A549 (cell line): ENCODE data around the gene ADGRG2.

Experiments
- CTCF ChIP-seq: fragments of >200 bp; sonication (Bioruptor Twin); formaldehyde crosslinking; IDR thresholded peaks from 3 replicates; pipeline ENCODE4 v1.5.1; 2016
- EHMT2 ChIP-seq: fragments of 200-600 bp; sonication (generic); IDR thresholded peaks from 2 replicates; pipeline ENCODE4 v1.6.1; 2016; ENCODE audit warnings: antibody characterized with exemption, low read depth, mild to moderate bottlenecking, moderate library complexity
- EP300 ChIP-seq, 2 experiments: fragments of >200 bp; sonication (Bioruptor Twin); formaldehyde crosslinking; IDR thresholded peaks; 2 replicates in 1 of 2; 3 replicates in 1 of 2; pipeline ENCODE4 v1.6.1; 2016 to 2017
- MAX ChIP-seq: IDR thresholded peaks from 2 replicates; pipeline ENCODE4 v1.6.1; 2012
- POLR2A ChIP-seq: IDR thresholded peaks from 2 replicates; pipeline ENCODE4 v1.6.1; 2012; ENCODE audit warnings: mild to moderate bottlenecking, low read length
- RCOR1 ChIP-seq: fragments of 150-350 bp; IDR thresholded peaks from 2 replicates; pipeline ENCODE4 v1.6.1; 2014; ENCODE audit warnings: antibody characterized with exemption, low read length, low read depth
- SMC3 ChIP-seq: fragments of >200 bp; sonication (Bioruptor Twin); formaldehyde crosslinking; IDR thresholded peaks from 3 replicates; pipeline ENCODE4 v1.6.1; 2018; ENCODE audit warnings: inconsistent platforms
- TF ChIP-seq, protein P1 (sequence below): fragments of 150-350 bp; IDR thresholded peaks from 2 replicates; pipeline ENCODE4 v1.6.1; 2014; ENCODE audit warnings: low read depth, mild to moderate bottlenecking, low read length
- TF ChIP-seq, protein P2 (sequence below): IDR thresholded peaks from 2 replicates; pipeline ENCODE4 v1.6.1; 2012

- TF ChIP-seq CTCF (no peak), MAX (no peak), POLR2A (no peak), SMC3 (no peak), EP300 (IDR thresholded peaks at IDR 0.05) (no peak), EHMT2 (no peak), RCOR1 (no peak)
- TF ChIP-seq, protein P1, sequence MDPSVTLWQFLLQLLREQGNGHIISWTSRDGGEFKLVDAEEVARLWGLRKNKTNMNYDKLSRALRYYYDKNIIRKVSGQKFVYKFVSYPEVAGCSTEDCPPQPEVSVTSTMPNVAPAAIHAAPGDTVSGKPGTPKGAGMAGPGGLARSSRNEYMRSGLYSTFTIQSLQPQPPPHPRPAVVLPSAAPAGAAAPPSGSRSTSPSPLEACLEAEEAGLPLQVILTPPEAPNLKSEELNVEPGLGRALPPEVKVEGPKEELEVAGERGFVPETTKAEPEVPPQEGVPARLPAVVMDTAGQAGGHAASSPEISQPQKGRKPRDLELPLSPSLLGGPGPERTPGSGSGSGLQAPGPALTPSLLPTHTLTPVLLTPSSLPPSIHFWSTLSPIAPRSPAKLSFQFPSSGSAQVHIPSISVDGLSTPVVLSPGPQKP = no peak
- TF ChIP-seq, protein P2, sequence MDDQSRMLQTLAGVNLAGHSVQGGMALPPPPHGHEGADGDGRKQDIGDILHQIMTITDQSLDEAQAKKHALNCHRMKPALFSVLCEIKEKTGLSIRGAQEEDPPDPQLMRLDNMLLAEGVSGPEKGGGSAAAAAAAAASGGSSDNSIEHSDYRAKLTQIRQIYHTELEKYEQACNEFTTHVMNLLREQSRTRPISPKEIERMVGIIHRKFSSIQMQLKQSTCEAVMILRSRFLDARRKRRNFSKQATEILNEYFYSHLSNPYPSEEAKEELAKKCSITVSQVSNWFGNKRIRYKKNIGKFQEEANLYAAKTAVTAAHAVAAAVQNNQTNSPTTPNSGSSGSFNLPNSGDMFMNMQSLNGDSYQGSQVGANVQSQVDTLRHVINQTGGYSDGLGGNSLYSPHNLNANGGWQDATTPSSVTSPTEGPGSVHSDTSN = no peak
Measured at GRCh38 chrX:18956303-18957032, 165.8 kb downstream of the ADGRG2 start.
